ENCODE data around the gene ATL2.
"Not testable (repeated sequence)": the region's sequence is repeated elsewhere in the genome, so short reads cannot be mapped to it uniquely, and the experiment has no call there.

The ATL2 gene

GRCh38 chr2:38284971-38285370, 92.1 kb downstream of the ATL2 start:
- no peak overlapping the region for H3K27ac ChIP-seq
- no peak overlapping the region for H3K4me3 ChIP-seq

- no peak overlapping the region for H3K4me3 ChIP-seq
- no peak overlapping the region for H3K27ac ChIP-seq
These were observed 95.9 kb downstream of the ATL2 start for GRCh38 chr2:38281095-38281742.

- H3K27ac ChIP-seq, result no peak overlapping the region
- H3K4me3 ChIP-seq, result no peak overlapping the region
These were observed 97.9 kb downstream of the ATL2 start for GRCh38 chr2:38279201-38279600.

GRCh38 chr2:38278117-38278438, 99.0 kb downstream of the ATL2 start:
- H3K4me3 ChIP-seq, H3K27ac ChIP-seq: not testable (repeated sequence)

GRCh38 chr2:38277245-38278116, 99.6 kb downstream of the ATL2 start:
- Histone ChIP-seq H3K4me3 (no peak overlapping the region), H3K27ac (no peak overlapping the region)

GRCh38 chr2:38274286-38275276, 102.5 kb downstream of the ATL2 start:
- H3K4me3 ChIP-seq, result no peak overlapping the region
- H3K27ac ChIP-seq, result no peak overlapping the region

- Histone ChIP-seq H3K27ac (no peak overlapping the region), H3K4me3 (no peak overlapping the region)
These were observed 105.4 kb downstream of the ATL2 start for GRCh38 chr2:38271697-38272096.

GRCh38 chr2:38269421-38269820, 107.7 kb downstream of the ATL2 start:
- no peak overlapping the region for H3K27ac ChIP-seq
- H3K4me3 ChIP-seq, result no peak overlapping the region

- Histone ChIP-seq H3K4me3 (no peak overlapping the region), H3K27ac (no peak overlapping the region)
These were observed 108.3 kb downstream of the ATL2 start for GRCh38 chr2:38268691-38269327.

GRCh38 chr2:38268001-38268400, 109.1 kb downstream of the ATL2 start:
- Histone ChIP-seq H3K27ac (no peak overlapping the region), H3K4me3 (no peak overlapping the region)

GRCh38 chr2:38267270-38267925, 109.7 kb downstream of the ATL2 start:
- no peak overlapping the region for H3K27ac ChIP-seq

GRCh38 chr2:38266382-38267061, 110.6 kb downstream of the ATL2 start:
- H3K27ac ChIP-seq, result no peak overlapping the region

More at GRCh38 chr2:38267270-38267925, 109.7 kb downstream of the ATL2 start:
- H3K4me3 ChIP-seq, result no peak overlapping the region

GRCh38 chr2:38265461-38265860, 111.6 kb downstream of the ATL2 start:
- no peak overlapping the region for H3K4me3 ChIP-seq
- H3K27ac ChIP-seq, result no peak overlapping the region

More at GRCh38 chr2:38266382-38267061, 110.6 kb downstream of the ATL2 start:
- no peak overlapping the region for H3K4me3 ChIP-seq

- Histone ChIP-seq H3K4me3 (no peak overlapping the region), H3K27ac (no peak overlapping the region)
These were observed 112.5 kb downstream of the ATL2 start for GRCh38 chr2:38264396-38265221.

GRCh38 chr2:38263293-38263692, 113.8 kb downstream of the ATL2 start:
- Histone ChIP-seq H3K4me3 (no peak overlapping the region), H3K27ac (no peak overlapping the region)

- no peak overlapping the region for H3K4me3 ChIP-seq
- H3K27ac ChIP-seq, result no peak overlapping the region
These were observed 114.8 kb downstream of the ATL2 start for GRCh38 chr2:38262069-38262871.

- Histone ChIP-seq H3K4me3 (no peak overlapping the region), H3K27ac (no peak overlapping the region)
These were observed 115.5 kb downstream of the ATL2 start for GRCh38 chr2:38261569-38262068.

Measured in skin epidermis (tissue), 12 donors.